ENCODE measurements around the gene ELK4. TPM values are rescaled to one million over a fixed set of nuclear protein-coding genes. Genes with fewer than 3 reads are reported as not detected.
A peak's percentile ranks its signal among the peaks of the same experiment; 100 is the strongest.

ELK4 gene
- total and polyA plus RNA-seq, 12 donors: 4.7 to 45.6 (median 38.9) TPM

DNA sequence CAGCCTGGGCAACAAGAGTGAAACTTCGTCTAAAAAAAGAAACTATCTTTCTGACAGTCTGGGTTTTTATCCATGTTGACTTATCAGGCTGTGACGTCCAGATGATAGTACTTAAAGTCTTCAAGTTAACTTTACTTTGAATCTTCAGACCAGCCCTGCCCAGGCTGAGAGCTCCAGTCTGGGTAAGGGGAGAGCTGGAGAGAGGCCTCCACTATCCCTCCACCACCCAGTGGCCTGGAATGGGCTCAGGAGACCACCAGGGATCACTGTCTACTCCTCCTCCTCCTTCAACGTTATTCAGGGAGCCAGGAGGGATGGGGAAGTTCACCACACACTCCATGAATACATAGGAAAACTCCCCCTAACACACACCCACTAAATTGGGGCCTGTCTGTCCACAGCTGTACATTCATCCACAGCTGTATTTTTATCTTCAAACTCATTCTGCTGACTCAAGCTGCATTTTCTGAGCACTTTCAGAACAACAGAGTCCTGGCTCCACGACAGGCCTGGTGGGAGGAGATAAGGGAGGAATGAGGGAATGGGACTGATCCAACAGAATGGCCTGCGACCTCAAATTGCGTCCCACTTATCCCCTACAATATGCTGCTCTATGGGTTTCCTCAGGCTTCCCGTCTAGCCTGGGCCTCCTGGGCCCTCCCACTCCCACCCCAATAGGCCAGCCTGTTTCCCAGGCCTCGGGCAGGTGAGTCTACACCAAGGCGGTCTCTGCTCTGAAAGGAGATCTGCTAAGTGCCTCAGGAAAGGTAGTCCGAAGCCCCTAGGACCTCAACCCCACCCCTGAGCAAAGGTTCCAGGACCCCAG, 46.7 kb upstream of the ELK4 start:
- DNase-seq (peak; percentile 34 to 40), ATAC-seq (peak; percentile 40 to 76 (median 52))
- no peaks in the 10 kb centered on the region for H3K9me3 ChIP-seq
- peaks cover 6 to 46% (median 18%) of the 10 kb centered on the region in 9 donors for H3K4me1 ChIP-seq
- intact Hi-C loops (cut with DNase I): loop anchor here in 2 of 10 donors (5.0 to 10.0 kb wide), 2 partner anchors 239 to 296 kb away; no protein-coding TSS in a partner anchor
- no peaks in the 10 kb centered on the region for H3K36me3 ChIP-seq
- H3K4me3 ChIP-seq: peak overlapping the region in 7 of 10 donors; percentile 58 to 71 (median 65)
- TF ChIP-seq CTCF (IDR thresholded peaks at IDR 0.05): no peak
- H3K27me3 ChIP-seq: peaks cover 0 to 25% (median 0%) of the 10 kb centered on the region in 7 donors
- 32 to 42% methylated on average over 10 of the region's 10 CpGs for WGBS, 2 donors
- peak overlapping the region; percentile 3 to 74 (median 61) for H3K27ac ChIP-seq

DNA sequence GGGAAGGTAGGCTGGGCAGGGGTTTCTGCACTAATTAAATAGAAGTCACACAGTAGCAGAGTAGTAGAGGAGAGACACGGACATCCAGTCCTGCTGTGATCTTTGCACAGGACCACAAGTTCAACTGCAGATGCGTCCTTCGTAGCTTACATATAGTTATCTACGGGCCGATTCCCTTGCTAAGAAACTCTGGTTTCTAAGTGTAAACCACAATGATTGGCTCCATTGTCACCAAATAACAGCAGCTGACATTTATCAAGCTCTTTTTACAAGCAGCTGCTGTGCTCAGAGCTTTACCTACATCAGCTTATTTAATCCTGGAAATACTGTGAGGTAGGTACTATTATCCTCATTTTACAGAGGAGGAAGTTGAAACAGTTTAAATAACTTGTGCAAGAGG, 45.4 kb upstream of the ELK4 start:
- no peak overlapping the region for H3K4me3 ChIP-seq
- H3K27ac ChIP-seq: no peak overlapping the region
- no peak for ATAC-seq
- no peaks in the 10 kb centered on the region for H3K9me3 ChIP-seq
- no peak for DNase-seq
- TF ChIP-seq CTCF (IDR thresholded peaks at IDR 0.05): no peak
- H3K36me3 ChIP-seq: no peaks in the 10 kb centered on the region
- H3K4me1 ChIP-seq: peaks cover 6 to 46% (median 18%) of the 10 kb centered on the region in 9 donors
- H3K27me3 ChIP-seq: peaks cover 0 to 25% (median 0%) of the 10 kb centered on the region in 7 donors
- WGBS, 2 donors: 75 to 77% methylated on average over 5 of the region's 5 CpGs
- intact Hi-C loops (cut with DNase I): loop anchor here in 2 of 10 donors (5.0 to 10.0 kb wide), 2 partner anchors 240 to 298 kb away; no protein-coding TSS in a partner anchor

DNA sequence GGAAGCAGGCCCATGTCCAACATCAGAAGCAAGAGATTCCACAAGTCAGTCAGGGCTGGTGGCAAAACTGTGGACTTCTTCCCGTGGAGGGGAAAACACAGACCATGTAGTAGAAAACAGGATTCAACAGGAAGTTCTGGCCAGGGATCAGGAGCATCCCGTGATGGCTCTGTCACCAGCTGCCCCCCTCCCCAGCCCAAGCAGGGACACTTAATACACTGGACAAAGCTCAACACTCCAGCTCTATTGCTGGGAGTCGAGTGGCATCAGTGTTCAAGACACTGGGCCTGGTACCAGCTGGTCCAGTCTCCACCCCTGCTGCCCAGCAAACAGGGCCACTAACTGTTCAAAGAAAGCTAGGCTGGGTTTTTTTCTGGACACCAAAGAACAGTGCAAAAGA, 44.8 kb upstream of the ELK4 start:
- Histone ChIP-seq H3K36me3 (no peaks in the 10 kb centered on the region), H3K27ac (no peak overlapping the region), H3K4me3 (no peak overlapping the region), H3K9me3 (no peaks in the 10 kb centered on the region), H3K27me3 (peaks cover 0 to 25% (median 0%) of the 10 kb centered on the region in 7 donors), H3K4me1 (peaks cover 6 to 46% (median 18%) of the 10 kb centered on the region in 9 donors)
- DNase-seq (no peak), ATAC-seq (no peak)
- no peak for TF ChIP-seq CTCF (IDR thresholded peaks at IDR 0.05)
- intact Hi-C loops (cut with DNase I): loop anchor here in 2 of 10 donors (5.0 to 10.0 kb wide), 2 partner anchors 241 to 298 kb away; no protein-coding TSS in a partner anchor
- WGBS, 2 donors: 58 to 59% methylated on average over 3 of the region's 3 CpGs

- Histone ChIP-seq H3K27ac (no peak overlapping the region), H3K9me3 (no peaks in the 10 kb centered on the region), H3K4me3 (no peak overlapping the region), H3K36me3 (no peaks in the 10 kb centered on the region), H3K4me1 (peaks cover 6 to 47% (median 18%) of the 10 kb centered on the region in 9 donors), H3K27me3 (peaks cover 0 to 19% (median 0%) of the 10 kb centered on the region in 7 donors)
- intact Hi-C loops (cut with DNase I): loop anchor here in 2 of 10 donors (5.0 to 10.0 kb wide), 2 partner anchors 241 to 299 kb away; no protein-coding TSS in a partner anchor
- 94 to 95% methylated on average over 5 of the region's 5 CpGs for WGBS, 2 donors
- no peak for TF ChIP-seq CTCF (IDR thresholded peaks at IDR 0.05)
- ATAC-seq (no peak), DNase-seq (no peak)
Observed at GRCh38 chr1:205676002-205676401, 44.2 kb upstream of the ELK4 start.

Data from heart right ventricle (tissue), 16 donors.